HG02973 (cell line): ENCODE data around the gene C2orf80.
A peak's percentile ranks its signal among the peaks of the same experiment; 100 is the strongest.
"Not testable (repeated sequence)": the region's sequence is repeated elsewhere in the genome, so short reads cannot be mapped to it uniquely, and the experiment has no call there.

Source experiments
- ATAC-seq: cut with Tn5 transposase; IDR thresholded peaks from one replicate; pipeline ENCODE4 v1.9.1; 2021; ENCODE audit warnings: moderate library complexity; ENCODE audit not compliant: unreplicated experiment

Gene C2orf80

DNA sequence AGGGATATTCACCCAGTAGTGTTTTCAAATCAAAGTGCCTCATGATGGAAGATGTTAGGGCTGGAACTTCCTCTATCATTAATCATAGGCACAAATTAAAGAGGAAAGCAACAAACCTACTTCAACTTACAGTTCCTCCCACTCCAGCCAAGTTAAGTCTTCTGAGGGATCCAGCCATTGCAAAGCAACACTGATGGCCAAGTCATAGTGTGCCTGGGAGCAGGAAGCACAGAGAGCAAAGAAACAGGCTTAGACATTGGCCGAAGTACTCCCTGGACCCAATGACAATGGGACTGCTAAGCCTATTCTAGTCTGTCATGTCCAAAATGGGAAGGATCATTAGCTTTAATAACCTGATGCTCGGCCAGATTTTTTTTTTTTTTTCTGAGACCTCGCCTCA is 7.0 kb downstream of the C2orf80 start:
- ATAC-seq: no peak

DNA sequence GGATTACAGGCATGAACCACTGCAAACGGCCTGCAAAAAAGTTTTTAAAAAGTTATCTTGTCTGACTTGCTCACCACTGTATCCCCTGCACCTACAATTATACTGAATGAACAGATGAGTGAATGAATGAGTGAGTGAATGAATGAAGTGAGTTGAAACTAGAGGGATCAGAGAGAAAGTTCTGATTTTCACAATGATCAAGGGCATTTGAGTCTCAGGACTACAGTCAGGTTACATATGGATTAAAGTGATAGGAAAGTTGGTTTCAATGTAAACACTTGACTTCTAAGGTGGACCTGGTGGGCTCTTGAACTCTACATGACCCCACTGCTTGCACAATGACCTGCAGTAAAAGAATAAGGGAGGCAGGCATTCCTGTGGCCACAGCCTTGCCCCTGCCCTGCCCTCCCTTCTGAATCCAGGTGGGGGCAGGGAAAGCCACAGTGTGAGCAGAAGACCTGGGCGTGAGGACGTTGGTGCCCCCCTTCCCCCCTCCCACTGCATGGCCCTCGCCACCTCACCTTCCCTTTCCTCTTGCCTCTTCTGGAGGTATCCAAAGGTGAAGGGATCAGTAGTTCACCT is 10.7 kb downstream of the C2orf80 start:
- no peak for ATAC-seq

DNA sequence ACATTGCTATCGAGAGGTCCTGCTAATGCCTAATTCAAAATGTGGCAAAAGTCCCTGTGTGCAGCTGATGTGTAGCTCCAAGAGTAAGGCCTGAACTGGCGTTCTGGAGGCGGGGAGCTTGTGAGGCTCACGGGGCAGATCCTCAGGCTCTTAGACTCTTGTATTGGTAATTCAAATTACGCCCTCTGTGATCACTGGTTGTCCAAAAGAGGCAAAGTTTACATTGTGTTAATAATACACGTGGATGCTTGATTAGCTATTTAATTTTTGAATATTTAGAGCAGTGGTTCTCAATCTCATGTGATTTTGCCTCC is 14.0 kb downstream of the C2orf80 start:
- ATAC-seq: no peak

DNA sequence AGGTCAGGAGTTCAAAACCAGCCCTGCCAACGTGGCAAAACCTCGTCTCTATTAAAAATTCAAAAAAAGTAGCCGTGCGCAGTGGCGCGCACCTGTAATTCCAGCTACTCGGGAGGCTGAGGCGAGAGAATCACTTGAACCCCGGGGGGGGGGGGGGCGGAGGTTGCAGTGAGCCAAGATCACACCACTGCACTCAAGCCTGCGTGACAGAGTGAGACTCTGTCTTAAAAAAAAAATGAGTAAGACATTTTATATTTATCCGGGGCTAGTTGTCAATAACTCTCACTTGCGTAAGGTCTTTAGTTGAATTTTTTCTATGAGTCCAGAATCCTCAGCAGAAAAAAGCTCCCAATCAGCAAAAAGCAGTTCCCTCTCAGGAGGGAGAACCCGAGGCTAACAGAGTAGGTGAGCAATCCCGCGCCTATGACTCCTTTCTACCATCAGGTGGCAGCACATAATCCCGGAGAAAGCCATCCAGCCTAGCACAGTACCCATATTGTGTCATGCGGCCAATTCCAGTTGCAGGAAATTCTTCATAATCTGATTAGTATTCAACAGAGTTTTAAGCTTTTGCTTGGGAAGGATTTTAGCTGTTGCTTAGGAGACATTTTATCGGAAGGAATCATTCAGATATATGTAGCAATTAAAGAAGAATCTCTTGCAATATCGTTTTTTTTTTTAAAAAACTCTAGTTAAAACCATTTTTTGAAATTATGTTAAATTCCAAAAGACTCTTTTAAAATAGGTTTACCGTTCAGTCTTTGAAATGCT is 14.6 kb downstream of the C2orf80 start:
- ATAC-seq: peak; percentile 97

DNA sequence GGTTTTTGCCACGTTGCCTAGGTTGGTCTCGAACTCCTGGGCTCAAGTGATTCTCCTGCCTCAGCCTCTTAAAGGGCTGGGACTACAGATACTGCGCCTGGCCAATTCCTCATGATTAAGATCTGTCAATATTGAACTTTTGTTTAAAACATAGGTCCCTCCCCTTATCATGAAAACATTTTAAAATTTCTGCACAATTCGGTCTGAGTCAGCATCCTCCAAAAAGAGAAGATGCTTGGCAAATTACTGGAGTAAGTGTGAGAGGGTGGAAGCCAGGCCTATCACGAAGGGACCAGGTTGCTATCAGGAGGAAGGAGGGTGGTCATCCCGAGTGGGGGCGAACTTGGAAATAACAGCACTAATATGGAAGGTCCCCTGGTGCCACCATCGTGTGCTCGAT is 15.7 kb downstream of the C2orf80 start:
- ATAC-seq: no peak

DNA sequence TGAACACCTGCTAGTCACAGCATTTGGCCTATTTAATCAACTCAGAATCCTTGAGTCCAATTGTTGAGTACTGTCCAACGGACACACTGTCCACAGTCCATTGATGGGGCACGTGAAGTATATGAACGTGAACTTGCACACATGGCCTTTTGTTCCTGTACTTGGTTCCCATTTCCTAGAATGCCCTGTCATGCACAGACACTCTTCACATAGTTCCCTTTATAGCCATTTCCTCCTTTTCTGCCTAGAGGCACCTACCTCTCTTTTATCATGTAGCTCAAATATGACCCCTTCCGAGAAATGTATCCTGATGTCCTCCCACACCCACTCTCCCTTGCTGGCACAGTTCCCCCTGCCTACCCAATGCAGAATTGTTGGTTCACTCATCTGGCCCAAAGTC is 17.7 kb downstream of the C2orf80 start:
- no peak for ATAC-seq

DNA sequence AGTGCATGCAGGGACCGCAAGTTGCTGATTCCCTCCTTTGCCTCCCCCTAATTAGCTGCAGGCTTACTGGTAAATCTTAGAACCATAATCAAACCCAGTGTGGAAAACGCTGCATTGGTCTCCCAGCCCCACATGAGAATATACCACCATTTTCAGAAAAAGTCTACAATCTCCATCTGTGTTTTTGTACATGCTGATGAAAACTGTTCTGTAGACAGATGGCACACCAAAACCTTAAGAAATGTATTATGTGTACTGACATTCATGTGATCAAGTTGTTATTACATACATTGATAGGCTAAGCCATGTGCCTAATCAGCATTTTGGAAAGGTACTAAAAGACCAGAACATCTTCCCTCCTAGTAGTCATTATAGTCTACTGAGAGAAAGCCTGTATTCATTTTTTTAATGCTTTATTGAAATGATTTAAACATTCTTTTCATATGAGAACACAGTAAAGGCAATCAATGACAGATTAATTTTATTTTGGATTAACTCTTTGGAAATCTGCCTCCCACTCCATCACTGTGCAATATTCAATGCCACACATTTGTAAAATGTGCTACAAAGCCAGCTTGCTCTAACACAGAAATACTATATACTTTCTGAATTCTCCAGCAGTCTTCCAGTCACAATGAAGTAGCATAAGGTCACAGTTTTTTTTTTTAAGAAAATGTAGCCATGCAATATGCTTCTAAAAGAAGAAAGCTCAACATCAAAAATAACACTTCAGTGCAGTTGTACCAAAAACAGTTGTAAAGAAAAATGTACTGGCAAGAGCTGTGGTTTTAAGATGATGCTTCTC is 24.7 kb downstream of the C2orf80 start:
- ATAC-seq: no peak

DNA sequence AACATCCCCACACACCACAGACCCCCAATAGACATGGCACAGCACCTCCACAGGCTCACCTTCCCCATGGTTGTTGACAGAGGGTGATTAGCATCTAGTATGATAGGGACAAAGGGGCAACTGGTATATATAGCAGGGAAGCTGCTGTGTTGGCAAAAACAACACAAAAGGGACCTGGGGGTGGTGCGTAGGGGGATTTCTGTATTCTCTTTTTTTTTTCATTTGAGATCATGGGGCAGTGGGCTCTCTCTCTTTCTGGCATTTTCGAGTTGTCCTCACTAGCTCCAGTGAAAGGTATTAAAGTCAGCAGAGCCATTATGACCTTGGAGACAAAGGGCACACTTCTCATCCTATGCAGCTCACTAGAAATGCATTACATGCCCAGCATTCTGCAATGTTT is 26.3 kb downstream of the C2orf80 start, which contains the start of gene CRYGA:
TSS of gene CRYGA (minus strand) at position 101 of the 400 bp plus-strand sequence. CDS start at position 68, 33 bp downstream.
- ATAC-seq: no peak

DNA sequence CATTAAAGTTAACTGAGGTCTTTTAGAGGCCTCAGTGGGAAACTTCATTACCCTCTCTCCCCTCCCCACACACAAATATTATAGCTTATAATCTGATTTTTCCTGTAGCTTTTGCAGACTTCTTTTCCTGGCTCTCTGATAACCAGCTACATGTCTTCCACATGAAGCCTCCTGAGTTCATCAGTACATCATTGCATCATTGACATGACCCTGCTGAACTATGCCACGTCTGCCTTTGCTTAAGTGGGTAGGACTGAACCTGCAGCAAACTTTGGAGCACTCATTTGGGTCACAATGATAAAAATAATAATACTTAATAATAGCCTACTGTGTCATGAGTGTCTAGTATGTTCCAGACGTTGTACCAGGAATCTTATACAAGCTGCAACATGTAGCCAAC is 33.4 kb downstream of the C2orf80 start:
- no peak for ATAC-seq

DNA sequence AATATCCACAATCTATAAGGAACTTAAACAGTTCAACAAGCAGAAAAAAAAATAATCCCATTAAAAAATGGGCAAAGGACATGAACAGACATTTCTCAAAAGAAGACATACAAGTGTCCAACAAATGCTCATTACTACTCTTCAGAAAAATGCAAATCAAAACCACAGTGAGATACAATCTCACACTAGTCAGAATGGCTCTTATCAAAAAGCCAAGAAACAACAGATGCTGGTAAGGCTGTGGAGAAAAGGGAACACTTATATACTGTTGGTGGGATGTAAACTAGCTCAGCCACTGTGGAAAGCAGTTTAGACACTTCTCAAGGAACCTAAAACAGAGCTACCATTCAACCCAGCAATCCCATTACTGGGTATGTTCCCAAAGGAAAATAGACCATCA is 36.7 kb downstream of the C2orf80 start:
- ATAC-seq: no peak

DNA sequence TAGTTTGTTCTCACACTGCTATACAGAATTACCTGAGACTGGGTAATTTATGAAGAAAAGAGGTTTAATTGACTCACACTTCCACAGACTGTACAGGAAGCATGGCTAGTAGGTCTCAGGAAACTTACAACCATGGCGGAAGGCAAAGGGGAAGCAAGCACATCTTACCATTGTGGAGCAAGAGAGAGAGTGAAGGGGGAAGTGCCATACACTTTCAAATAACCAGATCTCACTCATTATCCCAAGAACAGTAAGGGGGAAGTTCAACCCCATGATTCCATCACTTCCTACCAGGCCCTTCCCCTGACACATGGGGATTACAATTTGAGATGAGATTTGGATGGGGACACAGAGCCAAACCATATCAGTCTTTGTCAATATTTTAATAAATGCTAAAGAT is 38.9 kb downstream of the C2orf80 start:
- ATAC-seq: no peak

DNA sequence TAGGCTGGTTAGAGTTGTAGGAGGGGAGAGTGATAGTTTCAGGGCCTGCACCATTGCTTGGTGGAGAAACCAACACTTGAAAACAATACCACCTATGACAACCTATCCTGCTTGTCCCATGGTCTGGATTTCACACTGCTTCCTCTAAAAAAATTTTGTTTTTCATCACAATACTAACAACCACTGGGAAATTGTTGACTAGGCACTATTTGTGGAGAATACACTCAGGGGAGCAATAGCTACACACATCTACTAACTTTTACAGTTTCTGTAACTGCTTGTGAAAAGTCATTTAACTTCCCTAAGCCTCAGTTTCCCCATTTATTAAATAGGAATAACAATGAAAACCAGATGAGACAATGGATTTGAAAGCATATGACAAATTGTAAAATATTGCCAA is 39.7 kb downstream of the C2orf80 start:
- ATAC-seq: no peak

DNA sequence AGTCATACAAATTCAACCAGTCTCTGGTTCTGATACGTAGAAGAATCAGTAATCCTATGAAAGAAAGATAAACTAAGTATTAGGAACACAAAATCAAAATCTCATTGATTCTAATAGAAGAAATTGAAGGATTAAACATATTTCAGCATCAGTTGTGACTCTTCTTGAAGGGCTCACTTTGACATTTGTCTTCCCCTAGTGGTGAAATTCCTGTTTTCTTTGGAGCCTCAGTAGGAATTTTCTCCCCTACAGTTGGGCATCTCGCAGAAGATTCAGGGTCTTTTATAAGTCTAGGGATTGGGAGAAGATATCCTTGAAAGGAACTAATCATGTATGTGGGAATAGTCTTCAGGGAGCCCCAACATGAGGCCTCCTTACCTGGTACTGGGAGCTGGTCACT is 41.0 kb downstream of the C2orf80 start:
- no peak for ATAC-seq

DNA sequence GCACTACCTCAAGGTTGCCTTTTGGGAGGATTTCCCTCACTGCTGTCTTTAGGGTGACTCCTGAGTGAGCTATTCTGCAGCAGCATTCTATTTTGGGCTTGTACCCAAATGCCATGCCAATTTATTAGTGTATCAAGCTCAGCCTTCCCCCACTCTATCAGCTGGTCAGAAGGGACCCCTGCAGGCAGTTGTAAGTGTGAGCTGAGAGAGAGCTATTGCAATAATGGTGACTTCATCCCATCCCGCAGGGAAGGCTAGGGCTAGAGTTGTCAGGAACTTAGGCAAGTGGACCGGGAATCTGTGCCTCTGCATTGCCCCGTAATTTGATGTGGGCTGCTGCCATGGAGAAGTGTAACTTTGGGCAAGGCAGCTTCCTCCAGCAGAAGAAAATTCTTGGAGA is 42.1 kb downstream of the C2orf80 start:
- no peak for ATAC-seq

DNA sequence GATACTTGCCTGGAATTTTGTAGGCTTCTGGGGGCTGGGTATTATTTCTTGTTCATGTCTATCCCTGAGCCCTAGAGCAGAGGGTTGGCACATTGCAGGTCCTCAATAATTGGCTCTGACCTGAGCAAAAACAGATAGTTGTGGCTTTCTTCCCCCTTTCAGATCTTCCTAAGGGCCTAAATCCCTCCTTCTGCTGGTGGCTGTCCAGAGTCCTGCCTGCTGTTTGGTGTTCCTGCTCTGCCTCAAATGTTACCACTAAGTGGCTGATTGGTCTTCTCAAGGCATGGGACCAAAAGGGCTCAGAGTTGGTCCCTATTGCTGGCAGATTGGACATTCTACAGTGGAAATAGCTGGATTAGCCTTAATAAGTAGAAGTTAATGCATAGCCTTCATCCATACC is 42.8 kb downstream of the C2orf80 start:
- ATAC-seq: no peak

DNA sequence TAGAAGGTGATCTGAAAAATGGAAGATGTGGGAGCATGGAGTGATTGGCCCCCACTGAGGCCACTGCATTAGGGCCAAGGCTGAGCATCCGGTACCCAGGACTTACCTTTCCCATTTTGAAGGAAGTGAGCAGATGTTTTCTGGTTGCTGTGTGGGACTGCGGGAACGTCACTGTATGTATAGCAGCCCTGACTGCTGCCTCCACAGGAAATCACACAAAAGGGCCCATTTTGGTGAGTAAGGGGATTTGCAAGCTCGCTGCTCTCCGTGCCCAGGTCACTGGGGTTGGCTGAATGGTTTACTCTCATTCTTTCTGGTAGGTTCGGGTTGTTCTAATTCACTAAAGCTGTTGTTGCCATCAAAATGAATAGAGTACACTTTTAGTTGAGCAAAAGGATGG is 43.8 kb downstream of the C2orf80 start, which contains the start of gene CRYGB:
TSS of gene CRYGB (minus strand) at position 153 of the 400 bp plus-strand sequence. CDS start at position 115, 38 bp downstream.
- no peak for ATAC-seq

DNA sequence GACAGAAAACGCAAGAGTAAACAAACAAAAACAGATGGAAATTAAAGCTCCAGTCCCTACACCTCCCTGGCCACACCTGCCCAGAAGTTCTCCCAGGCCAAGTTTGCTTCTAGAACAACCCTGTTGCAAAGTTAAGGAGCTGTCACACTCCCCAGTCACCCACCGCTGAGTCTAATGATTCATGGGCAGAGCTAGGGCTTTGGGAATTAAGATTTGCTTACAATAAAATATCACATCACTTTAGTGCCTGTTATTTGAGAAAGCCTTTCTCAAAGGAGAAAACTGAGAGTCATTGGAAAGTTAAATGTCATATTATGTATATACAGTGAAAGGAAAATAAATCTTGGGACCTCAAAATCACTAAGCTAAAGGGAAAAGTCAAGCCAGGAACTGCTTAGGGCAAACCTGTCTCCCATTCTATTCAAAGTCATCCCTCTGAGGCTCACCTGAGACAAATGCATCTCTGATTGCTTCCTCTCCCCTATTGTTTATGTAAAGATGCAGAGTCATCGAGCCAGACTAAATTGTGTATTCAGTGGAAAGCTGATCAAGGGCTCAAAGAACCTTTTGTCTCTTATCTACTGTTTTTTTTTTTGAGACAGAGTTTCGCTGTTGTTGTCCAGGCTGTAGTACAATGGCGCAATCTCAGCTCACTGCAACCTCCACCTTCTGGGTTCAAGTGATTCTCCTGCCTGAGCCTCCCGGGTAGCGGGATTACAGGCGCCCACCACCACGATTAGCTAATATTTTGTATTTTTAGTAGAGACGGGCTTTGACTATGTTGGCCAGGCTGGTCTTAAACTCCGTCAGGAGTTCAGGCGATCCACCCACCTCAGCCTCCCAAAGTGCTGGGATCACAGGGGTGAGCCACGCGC is 46.7 kb downstream of the C2orf80 start:
- no peak for ATAC-seq

DNA sequence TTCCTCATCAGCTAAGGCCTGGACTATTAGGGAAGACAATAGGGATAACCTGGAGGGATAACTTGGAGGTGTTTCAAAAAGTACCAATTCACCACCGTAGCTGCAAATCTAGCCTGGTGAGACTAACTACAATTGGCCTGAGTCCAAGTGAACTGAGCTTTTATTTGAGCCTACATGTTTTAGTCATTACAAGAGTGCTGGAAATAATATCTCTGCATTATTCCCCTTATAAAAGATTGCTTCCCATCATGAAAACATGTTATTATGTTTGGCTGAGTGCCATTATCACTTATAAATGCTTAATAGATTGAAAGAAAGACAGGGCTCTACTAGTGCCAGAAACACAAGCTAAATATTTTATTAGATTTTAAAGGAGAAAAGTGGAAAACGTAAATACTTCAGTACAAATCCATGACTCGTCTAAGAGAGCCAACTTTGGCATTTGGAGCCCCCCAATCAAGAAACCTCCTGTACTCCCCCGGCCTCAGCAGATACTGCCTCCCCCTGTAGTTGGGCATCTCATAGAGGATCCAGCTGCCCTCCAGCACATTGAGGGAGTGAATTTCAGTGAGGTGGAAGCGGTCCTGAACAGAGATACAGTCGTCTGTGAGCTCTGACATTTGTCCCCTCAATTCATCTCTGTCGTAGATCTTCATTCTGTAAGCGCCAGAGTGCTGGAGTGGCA is 47.4 kb downstream of the C2orf80 start:
- ATAC-seq: no peak

DNA sequence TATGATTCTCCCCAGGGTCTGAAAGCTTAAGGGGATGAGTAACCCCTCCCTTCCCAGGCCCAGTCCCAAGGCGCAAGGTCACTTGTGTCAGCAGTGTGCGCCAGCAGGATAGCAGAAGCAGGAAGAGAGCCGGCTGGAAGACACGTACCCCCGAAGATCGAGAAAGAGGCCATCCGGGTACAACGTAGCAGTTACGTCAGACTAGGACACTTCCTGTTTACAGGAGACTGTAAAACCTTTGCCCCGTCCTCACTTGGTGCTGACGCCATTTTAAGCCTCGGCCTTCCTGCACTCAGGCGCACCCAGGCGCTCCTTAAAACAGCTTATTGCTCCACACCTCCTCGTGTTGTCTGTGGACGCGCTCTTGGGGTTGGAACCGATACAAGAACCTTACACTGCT is 50.4 kb downstream of the C2orf80 start:
- ATAC-seq: no peak

DNA sequence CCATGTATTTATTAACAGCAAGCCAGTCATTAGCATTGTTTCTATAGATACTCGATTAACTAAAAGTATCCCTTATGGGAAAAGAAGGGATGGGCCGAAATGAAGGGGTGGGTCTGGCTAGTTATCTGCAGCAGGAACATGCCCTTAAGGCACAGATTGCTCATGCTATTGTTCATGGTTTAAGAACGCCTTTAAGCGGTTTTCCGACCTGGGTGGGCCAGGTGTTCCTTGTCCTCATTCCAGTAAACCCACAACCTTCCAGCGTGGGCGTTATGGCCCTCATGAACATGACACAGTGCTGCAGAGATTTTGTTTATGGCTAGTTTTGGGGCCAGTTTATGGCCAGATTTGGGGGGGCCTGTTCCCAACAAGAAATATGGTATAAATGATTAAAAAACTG is 51.5 kb downstream of the C2orf80 start:
- not testable (repeated sequence) for ATAC-seq
